ENCODE data around the gene WEE2.
A peak's percentile ranks its signal among the peaks of the same experiment; 100 is the strongest.

Gene WEE2

GRCh38 chr7:141702047-141702567, 6.0 kb upstream of the WEE2 start, which contains the start of gene DENND11:
Gene DENND11, minus strand, starts transcription at chr7:141702166. Its CDS starts 13 bp downstream, at chr7:141702153.
- Histone ChIP-seq H3K36me3 (ENCODE audit: insufficient read depth, low read length) (no peaks in the 10 kb centered on the region), H3K4me3 (ENCODE audit: low read length) (peak within 1 kb of the TSS; percentile 78), H3K4me1 (ENCODE audit: insufficient read depth, low read length) (peaks cover 34% of the 10 kb centered on the region), H3K9ac (ENCODE audit: low read depth, low read length) (peak within 1 kb of the TSS; percentile 66), H3K27me3 (ENCODE audit: insufficient read depth, low read length) (peaks cover 29% of the 10 kb centered on the region), H3K27ac (ENCODE audit: low read depth, low read length) (no peak within 1 kb of the TSS; the same call in 1 of the 2 replicates), H3K9me3 (ENCODE audit: insufficient read depth, low read depth, low read length) (no peaks in the 10 kb centered on the region)
- WGBS, result under 1% methylated on average over 62 of the region's 62 CpGs

GRCh38 chr7:141702892-141703291, 5.3 kb upstream of the WEE2 start:
- peaks cover 29% of the 10 kb centered on the region for H3K27me3 ChIP-seq (ENCODE audit: insufficient read depth, low read length)
- peaks cover 26% of the 10 kb centered on the region for H3K4me1 ChIP-seq (ENCODE audit: insufficient read depth, low read length)
- no peak overlapping the region for H3K4me3 ChIP-seq (ENCODE audit: low read length)
- no peaks in the 10 kb centered on the region for H3K36me3 ChIP-seq (ENCODE audit: insufficient read depth, low read length)
- no peaks in the 10 kb centered on the region for H3K9me3 ChIP-seq (ENCODE audit: insufficient read depth, low read depth, low read length)
- no peak overlapping the region for H3K27ac ChIP-seq (ENCODE audit: low read depth, low read length)
- H3K9ac ChIP-seq (ENCODE audit: low read depth, low read length), result no peak overlapping the region
- 92% methylated on average over 4 of the region's 4 CpGs for WGBS

GRCh38 chr7:141704112-141704511, 4.0 kb upstream of the WEE2 start:
- Histone ChIP-seq H3K27me3 (ENCODE audit: insufficient read depth, low read length) (peaks cover 29% of the 10 kb centered on the region), H3K9ac (ENCODE audit: low read depth, low read length) (no peak overlapping the region), H3K9me3 (ENCODE audit: insufficient read depth, low read depth, low read length) (no peaks in the 10 kb centered on the region), H3K27ac (ENCODE audit: low read depth, low read length) (no peak overlapping the region), H3K4me1 (ENCODE audit: insufficient read depth, low read length) (peaks cover 23% of the 10 kb centered on the region), H3K4me3 (ENCODE audit: low read length) (no peak overlapping the region), H3K36me3 (ENCODE audit: insufficient read depth, low read length) (no peaks in the 10 kb centered on the region)
- WGBS, result 55% methylated on average over 3 of the region's 3 CpGs

- no peak overlapping the region for H3K4me3 ChIP-seq (ENCODE audit: low read length)
- H3K4me1 ChIP-seq (ENCODE audit: insufficient read depth, low read length), result peaks cover 23% of the 10 kb centered on the region
- peaks cover 29% of the 10 kb centered on the region for H3K27me3 ChIP-seq (ENCODE audit: insufficient read depth, low read length)
- H3K27ac ChIP-seq (ENCODE audit: low read depth, low read length), result no peak overlapping the region
- no peaks in the 10 kb centered on the region for H3K9me3 ChIP-seq (ENCODE audit: insufficient read depth, low read depth, low read length)
- no peak overlapping the region for H3K9ac ChIP-seq (ENCODE audit: low read depth, low read length)
- no peaks in the 10 kb centered on the region for H3K36me3 ChIP-seq (ENCODE audit: insufficient read depth, low read length)
- WGBS, result 73% methylated on average over 5 of the region's 5 CpGs
Measured at GRCh38 chr7:141704741-141705140, 3.4 kb upstream of the WEE2 start.

GRCh38 chr7:141706239-141707064, 1.7 kb upstream of the WEE2 start:
- Histone ChIP-seq H3K36me3 (ENCODE audit: insufficient read depth, low read length) (no peaks in the 10 kb centered on the region), H3K27ac (ENCODE audit: low read depth, low read length) (no peak overlapping the region), H3K9me3 (ENCODE audit: insufficient read depth, low read depth, low read length) (no peaks in the 10 kb centered on the region), H3K9ac (ENCODE audit: low read depth, low read length) (no peak overlapping the region), H3K27me3 (ENCODE audit: insufficient read depth, low read length) (peaks cover 23% of the 10 kb centered on the region), H3K4me3 (ENCODE audit: low read length) (no peak overlapping the region), H3K4me1 (ENCODE audit: insufficient read depth, low read length) (peaks cover 22% of the 10 kb centered on the region)
- WGBS, result no CpG with 5 or more reads among the region's 1 CpG

- Histone ChIP-seq H3K27ac (ENCODE audit: low read depth, low read length) (no peak overlapping the region), H3K9ac (ENCODE audit: low read depth, low read length) (no peak overlapping the region), H3K9me3 (ENCODE audit: insufficient read depth, low read depth, low read length) (no peaks in the 10 kb centered on the region), H3K4me1 (ENCODE audit: insufficient read depth, low read length) (peaks cover 19% of the 10 kb centered on the region), H3K4me3 (ENCODE audit: low read length) (no peak overlapping the region), H3K27me3 (ENCODE audit: insufficient read depth, low read length) (0 out of 2 replicates have a peak, but pooled peaks cover under 1% of the 10 kb centered on the region), H3K36me3 (ENCODE audit: insufficient read depth, low read length) (no peaks in the 10 kb centered on the region)
- 89% methylated on average over 2 of the region's 2 CpGs for WGBS
Measured at GRCh38 chr7:141709318-141709717, 1.2 kb downstream of the WEE2 start.

- H3K4me1 ChIP-seq (ENCODE audit: insufficient read depth, low read length), result 0 out of 2 replicates have a peak, but pooled peaks cover 15% of the 10 kb centered on the region
- no peaks in the 10 kb centered on the region for H3K36me3 ChIP-seq (ENCODE audit: insufficient read depth, low read length)
- H3K9ac ChIP-seq (ENCODE audit: low read depth, low read length), result no peak overlapping the region
- no peak overlapping the region for H3K4me3 ChIP-seq (ENCODE audit: low read length)
- 88% methylated on average over 3 of the region's 4 CpGs for WGBS
- H3K27ac ChIP-seq (ENCODE audit: low read depth, low read length), result no peak overlapping the region
- H3K27me3 ChIP-seq (ENCODE audit: insufficient read depth, low read length), result no peaks in the 10 kb centered on the region
- no peaks in the 10 kb centered on the region for H3K9me3 ChIP-seq (ENCODE audit: insufficient read depth, low read depth, low read length)
Measured at GRCh38 chr7:141709749-141710148, 1.6 kb downstream of the WEE2 start.

GRCh38 chr7:141710301-141710700, 2.1 kb downstream of the WEE2 start:
- Histone ChIP-seq H3K36me3 (ENCODE audit: insufficient read depth, low read length) (no peaks in the 10 kb centered on the region), H3K9ac (ENCODE audit: low read depth, low read length) (no peak overlapping the region), H3K9me3 (ENCODE audit: insufficient read depth, low read depth, low read length) (no peaks in the 10 kb centered on the region), H3K4me1 (ENCODE audit: insufficient read depth, low read length) (0 out of 2 replicates have a peak, but pooled peaks cover 15% of the 10 kb centered on the region), H3K27me3 (ENCODE audit: insufficient read depth, low read length) (no peaks in the 10 kb centered on the region), H3K27ac (ENCODE audit: low read depth, low read length) (no peak overlapping the region), H3K4me3 (ENCODE audit: low read length) (no peak overlapping the region)
- WGBS, result 74% methylated on average over 1 of the region's 1 CpG

- Histone ChIP-seq H3K27ac (ENCODE audit: low read depth, low read length) (no peak overlapping the region), H3K9me3 (ENCODE audit: insufficient read depth, low read depth, low read length) (no peaks in the 10 kb centered on the region), H3K9ac (ENCODE audit: low read depth, low read length) (no peak overlapping the region), H3K4me3 (ENCODE audit: low read length) (no peak overlapping the region), H3K36me3 (ENCODE audit: insufficient read depth, low read length) (no peaks in the 10 kb centered on the region), H3K27me3 (ENCODE audit: insufficient read depth, low read length) (no peaks in the 10 kb centered on the region), H3K4me1 (ENCODE audit: insufficient read depth, low read length) (peaks cover 19% of the 10 kb centered on the region)
- WGBS, result 93% methylated on average over 4 of the region's 5 CpGs
Measured at GRCh38 chr7:141712603-141713255, 4.6 kb downstream of the WEE2 start.

- Histone ChIP-seq H3K27me3 (ENCODE audit: insufficient read depth, low read length) (no peaks in the 10 kb centered on the region), H3K9me3 (ENCODE audit: insufficient read depth, low read depth, low read length) (no peaks in the 10 kb centered on the region), H3K4me1 (ENCODE audit: insufficient read depth, low read length) (peaks cover 19% of the 10 kb centered on the region), H3K9ac (ENCODE audit: low read depth, low read length) (no peak overlapping the region), H3K27ac (ENCODE audit: low read depth, low read length) (no peak overlapping the region), H3K36me3 (ENCODE audit: insufficient read depth, low read length) (no peaks in the 10 kb centered on the region), H3K4me3 (ENCODE audit: low read length) (no peak overlapping the region)
- WGBS, result 69% methylated on average over 1 of the region's 1 CpG
Measured at GRCh38 chr7:141713890-141714289, 5.7 kb downstream of the WEE2 start.

GRCh38 chr7:141714571-141714970, 6.4 kb downstream of the WEE2 start:
- WGBS, result 85% methylated on average over 2 of the region's 2 CpGs
- Histone ChIP-seq H3K9ac (ENCODE audit: low read depth, low read length) (no peak overlapping the region), H3K27me3 (ENCODE audit: insufficient read depth, low read length) (no peaks in the 10 kb centered on the region), H3K4me3 (ENCODE audit: low read length) (no peak overlapping the region), H3K27ac (ENCODE audit: low read depth, low read length) (no peak overlapping the region), H3K36me3 (ENCODE audit: insufficient read depth, low read length) (no peaks in the 10 kb centered on the region), H3K4me1 (ENCODE audit: insufficient read depth, low read length) (peaks cover 19% of the 10 kb centered on the region), H3K9me3 (ENCODE audit: insufficient read depth, low read depth, low read length) (no peaks in the 10 kb centered on the region)

All from HUES64 (cell line).